Retina (tissue), 1 donor: ENCODE results near the gene ANKRD36B.
A peak's percentile ranks its signal among the peaks of the same experiment; 100 is the strongest.
"Not testable (repeated sequence)": the region's sequence is repeated elsewhere in the genome, so short reads cannot be mapped to it uniquely, and the experiment has no call there.

Experiments used
- DNase-seq: peaks from one replicate; pipeline ENCODE4 v3.0.0-alpha.2; 2016

The ANKRD36B gene

DNA sequence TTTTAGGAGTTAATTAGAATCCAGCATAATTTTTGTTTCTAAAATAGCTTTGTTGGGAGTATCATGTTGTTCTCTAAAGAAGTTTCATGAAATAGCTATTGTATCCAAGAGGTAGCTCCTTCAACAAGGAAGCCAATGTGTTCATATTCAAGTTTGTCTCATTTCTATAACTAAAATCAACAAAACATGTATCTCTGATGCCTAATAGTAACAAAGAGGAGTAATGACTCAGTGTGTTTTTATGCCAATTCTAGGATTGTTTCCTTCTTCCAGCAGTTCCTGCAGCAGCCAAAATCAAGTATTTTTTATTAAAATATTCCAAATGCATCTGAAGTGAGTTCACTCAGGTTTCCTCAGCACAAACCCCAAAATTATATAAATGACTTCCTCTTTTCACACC is 41.1 kb downstream of the ANKRD36B start:
- DNase-seq, result not testable (repeated sequence)

GRCh38 chr2:97546711-97547110 is 43.0 kb downstream of the ANKRD36B start:
- DNase-seq, result no peak

- not testable (repeated sequence) for DNase-seq
These were observed 44.8 kb downstream of the ANKRD36B start for GRCh38 chr2:97544911-97545310.

- not testable (repeated sequence) for DNase-seq
These were observed 63.8 kb downstream of the ANKRD36B start for GRCh38 chr2:97525904-97526303.

DNA sequence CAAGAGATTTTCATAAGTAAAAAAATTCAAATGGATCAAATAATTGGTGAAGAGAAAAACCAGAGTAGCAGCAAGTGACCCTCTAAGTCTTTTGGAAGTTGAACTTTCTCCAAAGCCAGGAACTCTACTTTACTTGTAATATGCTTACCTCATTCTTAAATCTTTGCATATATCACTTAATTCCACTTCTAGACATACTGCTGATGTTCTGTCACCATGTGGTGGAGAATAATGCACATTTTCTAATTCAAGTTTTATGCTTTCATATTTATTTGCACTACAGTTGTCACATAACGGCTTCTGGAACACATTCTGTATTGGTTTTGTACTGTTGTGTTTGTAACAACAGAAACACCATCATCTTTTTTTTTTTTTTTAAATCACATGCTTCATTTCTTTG is 65.9 kb downstream of the ANKRD36B start:
- not testable (repeated sequence) for DNase-seq

DNA sequence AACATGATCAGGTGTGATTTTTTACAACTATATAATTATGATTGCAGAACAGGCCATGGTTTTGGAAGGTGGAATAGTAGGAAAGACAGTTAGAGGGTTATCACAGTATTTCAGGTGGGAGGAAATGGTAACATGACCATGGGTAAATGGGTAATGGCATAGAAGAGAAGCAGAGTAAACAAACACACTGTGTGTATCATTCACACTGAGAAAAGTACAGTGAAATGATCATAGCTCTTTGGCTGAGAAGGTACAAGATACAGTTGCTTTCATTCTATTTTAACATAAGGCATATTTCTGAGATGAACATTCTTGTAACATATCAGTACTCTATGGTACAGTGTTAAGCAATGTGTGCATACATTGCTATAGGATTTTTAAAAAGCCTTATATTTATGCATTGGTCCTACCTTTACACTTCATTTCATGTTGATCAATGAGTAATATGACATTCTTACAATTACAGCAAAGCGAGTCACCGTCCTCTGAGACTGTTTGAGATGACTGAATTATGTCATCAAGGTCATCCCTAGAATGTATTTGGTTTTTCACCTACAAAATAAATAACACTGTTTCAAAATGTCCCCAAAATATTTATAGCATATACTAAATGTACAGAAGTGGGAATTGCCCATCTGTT is 66.6 kb downstream of the ANKRD36B start:
- not testable (repeated sequence) for DNase-seq

DNA sequence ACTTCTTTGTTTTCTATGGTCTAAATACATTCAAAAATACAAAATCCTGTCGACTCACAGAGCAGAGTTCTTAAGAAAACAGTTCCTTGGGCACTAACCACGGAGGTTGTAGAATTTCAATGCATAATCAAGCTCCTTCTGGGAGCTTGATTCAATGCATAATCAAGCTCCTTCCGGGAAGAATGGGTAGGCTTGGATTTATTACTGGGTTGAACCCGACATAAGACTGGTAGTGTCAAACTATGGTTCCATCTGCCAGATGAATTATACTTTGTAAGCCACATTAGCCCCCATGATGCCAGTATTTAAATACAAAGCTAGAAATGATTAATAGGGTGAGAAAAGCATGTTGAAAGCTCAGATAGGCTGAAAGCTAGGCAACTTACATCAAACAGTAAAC is 94.0 kb downstream of the ANKRD36B start:
- DNase-seq, result not testable (repeated sequence)

DNA sequence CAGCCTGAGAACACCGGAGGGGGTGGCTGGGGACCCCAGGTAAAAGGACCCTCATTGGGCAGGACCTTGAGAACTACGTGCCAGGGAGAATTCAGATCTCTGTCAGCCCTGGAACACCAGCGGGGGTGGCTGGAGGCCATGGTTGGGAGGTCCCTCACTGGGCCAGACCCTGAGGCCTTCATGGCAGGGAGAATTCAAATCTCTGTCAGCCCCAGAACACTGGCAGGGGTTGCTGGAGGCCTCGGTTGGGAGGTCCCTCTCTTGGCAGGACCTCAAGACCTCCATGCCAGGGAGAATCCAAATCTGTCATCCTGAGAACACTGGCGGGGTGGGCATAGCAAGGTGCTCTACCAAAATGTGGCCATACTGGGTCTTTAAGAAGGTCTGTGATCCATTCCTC is 99.5 kb downstream of the ANKRD36B start:
- DNase-seq, result peak; percentile 1
